ENCODE results near the gene GRIN2C. TPM values are rescaled to one million over a fixed set of nuclear protein-coding genes. Genes with fewer than 3 reads are reported as not detected.

GRIN2C gene
- total RNA-seq, 2 donors from 2014 or later = 27.6 to 34.4 TPM

DNA sequence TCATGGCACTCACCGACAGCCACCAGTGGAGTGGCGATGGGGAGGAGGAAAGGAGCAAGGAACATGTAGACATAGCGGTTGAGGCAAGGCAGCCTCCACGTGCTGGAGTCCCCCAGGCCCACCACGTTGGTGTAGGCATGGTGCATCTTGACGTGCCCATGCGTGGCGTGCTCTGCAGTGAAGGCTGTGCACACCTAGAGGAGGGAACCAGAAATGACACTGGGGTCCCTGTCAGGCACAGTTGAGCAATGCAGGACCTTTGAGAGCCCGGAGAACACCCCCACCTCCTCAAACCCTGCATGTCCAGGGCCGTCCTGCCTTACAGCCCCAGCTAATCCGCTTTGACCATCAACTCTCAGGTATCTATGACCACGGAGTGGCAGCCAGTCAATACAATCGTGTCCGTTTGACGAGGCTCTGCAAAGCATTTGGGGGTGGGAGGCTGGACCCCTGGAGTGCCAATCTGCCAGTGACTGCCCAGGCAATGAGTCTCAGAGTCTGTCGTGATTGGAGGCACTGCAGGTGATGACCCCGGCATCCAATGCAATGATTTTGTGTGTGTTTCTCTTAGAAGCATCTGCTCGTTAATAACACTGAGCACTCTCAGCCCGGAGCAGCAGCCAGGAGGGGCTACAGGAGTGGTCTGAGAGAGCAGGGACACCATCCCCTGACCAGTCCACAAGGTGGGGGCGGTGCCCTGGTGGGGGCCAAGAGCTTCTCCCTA is 23.0 kb upstream of the GRIN2C start:
- TF ChIP-seq, protein P1, sequence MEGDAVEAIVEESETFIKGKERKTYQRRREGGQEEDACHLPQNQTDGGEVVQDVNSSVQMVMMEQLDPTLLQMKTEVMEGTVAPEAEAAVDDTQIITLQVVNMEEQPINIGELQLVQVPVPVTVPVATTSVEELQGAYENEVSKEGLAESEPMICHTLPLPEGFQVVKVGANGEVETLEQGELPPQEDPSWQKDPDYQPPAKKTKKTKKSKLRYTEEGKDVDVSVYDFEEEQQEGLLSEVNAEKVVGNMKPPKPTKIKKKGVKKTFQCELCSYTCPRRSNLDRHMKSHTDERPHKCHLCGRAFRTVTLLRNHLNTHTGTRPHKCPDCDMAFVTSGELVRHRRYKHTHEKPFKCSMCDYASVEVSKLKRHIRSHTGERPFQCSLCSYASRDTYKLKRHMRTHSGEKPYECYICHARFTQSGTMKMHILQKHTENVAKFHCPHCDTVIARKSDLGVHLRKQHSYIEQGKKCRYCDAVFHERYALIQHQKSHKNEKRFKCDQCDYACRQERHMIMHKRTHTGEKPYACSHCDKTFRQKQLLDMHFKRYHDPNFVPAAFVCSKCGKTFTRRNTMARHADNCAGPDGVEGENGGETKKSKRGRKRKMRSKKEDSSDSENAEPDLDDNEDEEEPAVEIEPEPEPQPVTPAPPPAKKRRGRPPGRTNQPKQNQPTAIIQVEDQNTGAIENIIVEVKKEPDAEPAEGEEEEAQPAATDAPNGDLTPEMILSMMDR (IDR thresholded peaks at IDR 0.05) = no peak
- H3K27me3 ChIP-seq = no peaks in the 10 kb centered on the region
- DNase-seq (ENCODE audit: low spot score) = no peak

DNA sequence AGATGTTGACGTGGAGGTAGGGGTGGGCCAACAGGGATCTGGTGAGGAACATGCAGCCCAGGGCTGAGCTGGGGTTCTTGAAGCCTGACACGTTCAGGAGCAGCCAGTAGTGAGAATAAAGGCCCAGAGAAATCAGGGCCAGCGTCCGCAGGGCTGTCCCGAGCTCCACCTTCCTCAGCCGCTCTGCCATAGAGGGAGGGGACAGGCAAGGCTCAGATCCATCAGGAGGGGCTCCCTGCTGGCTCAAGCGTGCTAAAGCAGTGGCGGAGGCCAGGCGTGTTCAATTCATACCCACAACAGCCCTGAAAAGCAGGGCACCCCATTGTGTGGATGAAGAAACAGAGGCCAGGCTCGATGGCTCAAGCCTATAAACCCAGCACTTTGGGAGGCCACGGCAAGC is 21.4 kb upstream of the GRIN2C start:
- TF ChIP-seq, protein P1 (IDR thresholded peaks at IDR 0.05) = no peak
- no peaks in the 10 kb centered on the region for H3K27me3 ChIP-seq
- no peak overlapping the region for H3K4me3 ChIP-seq
- no peak for DNase-seq (ENCODE audit: low spot score)
- H3K36me3 ChIP-seq = no peaks in the 10 kb centered on the region
- peaks cover 0 to 19% of the 10 kb centered on the region in 2 donors for H3K4me1 ChIP-seq
- no peaks in the 10 kb centered on the region for H3K9me3 ChIP-seq
- H3K27ac ChIP-seq = no peak overlapping the region

More for the DNA sequence above, 23.0 kb upstream of the GRIN2C start:
- H3K4me1 ChIP-seq = peaks cover 0 to 11% of the 10 kb centered on the region in 2 donors
- no peak overlapping the region for H3K27ac ChIP-seq
- H3K4me3 ChIP-seq = no peak overlapping the region
- H3K36me3 ChIP-seq = no peaks in the 10 kb centered on the region
- H3K9me3 ChIP-seq = no peaks in the 10 kb centered on the region

DNA sequence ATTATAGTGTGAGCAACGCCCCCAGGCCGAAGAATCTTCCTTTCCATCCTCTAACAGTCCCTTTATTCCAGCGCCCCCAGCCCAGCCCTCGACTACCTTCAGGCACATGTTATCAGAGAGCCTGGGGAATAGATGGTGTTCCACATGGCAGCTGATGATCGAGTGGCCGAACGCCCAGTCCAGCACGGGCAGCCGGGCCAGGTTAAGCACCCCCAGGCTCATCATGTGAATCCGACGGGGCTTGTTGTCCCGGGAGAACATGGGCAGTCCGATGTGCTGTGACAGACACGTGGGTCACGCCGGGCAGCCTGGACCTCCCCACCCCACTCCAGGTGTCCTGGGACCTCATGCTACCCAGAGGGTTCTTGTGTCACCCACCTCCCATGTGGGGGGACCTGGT is 19.6 kb upstream of the GRIN2C start:
- H3K4me3 ChIP-seq = no peak overlapping the region
- TF ChIP-seq, protein P1 (IDR thresholded peaks at IDR 0.05) = no peak
- H3K9me3 ChIP-seq = no peaks in the 10 kb centered on the region
- no peak overlapping the region for H3K27ac ChIP-seq
- no peaks in the 10 kb centered on the region for H3K36me3 ChIP-seq
- no peaks in the 10 kb centered on the region for H3K27me3 ChIP-seq
- DNase-seq (ENCODE audit: low spot score) = no peak
- peaks cover 0 to 19% of the 10 kb centered on the region in 2 donors for H3K4me1 ChIP-seq

DNA sequence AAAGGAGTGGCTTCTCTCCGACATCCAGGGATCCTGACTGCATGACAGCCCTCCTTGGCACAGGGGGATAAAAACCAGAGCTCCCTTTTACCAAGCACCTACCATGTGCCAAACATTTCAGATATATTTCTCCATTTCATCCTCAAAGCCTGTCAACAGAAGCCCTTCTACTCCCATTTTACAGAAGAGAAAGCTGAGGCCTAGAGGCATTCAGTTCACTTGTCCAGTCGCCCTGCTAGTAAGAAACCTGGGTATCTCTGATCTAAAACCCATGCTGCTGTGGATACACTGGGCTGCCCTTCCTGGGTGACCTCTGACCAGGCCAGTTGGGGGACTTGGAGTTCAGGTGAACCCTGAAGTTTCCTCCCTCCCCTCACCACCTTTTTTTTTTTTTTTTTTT is 19.0 kb upstream of the GRIN2C start:
- H3K4me1 ChIP-seq = peaks cover 0 to 26% of the 10 kb centered on the region in 2 donors
- H3K27me3 ChIP-seq = no peaks in the 10 kb centered on the region
- TF ChIP-seq, protein P1 (IDR thresholded peaks at IDR 0.05) = no peak
- H3K27ac ChIP-seq = no peak overlapping the region
- no peaks in the 10 kb centered on the region for H3K9me3 ChIP-seq
- DNase-seq (ENCODE audit: low spot score) = no peak
- no peak overlapping the region for H3K4me3 ChIP-seq
- H3K36me3 ChIP-seq = no peaks in the 10 kb centered on the region

DNA sequence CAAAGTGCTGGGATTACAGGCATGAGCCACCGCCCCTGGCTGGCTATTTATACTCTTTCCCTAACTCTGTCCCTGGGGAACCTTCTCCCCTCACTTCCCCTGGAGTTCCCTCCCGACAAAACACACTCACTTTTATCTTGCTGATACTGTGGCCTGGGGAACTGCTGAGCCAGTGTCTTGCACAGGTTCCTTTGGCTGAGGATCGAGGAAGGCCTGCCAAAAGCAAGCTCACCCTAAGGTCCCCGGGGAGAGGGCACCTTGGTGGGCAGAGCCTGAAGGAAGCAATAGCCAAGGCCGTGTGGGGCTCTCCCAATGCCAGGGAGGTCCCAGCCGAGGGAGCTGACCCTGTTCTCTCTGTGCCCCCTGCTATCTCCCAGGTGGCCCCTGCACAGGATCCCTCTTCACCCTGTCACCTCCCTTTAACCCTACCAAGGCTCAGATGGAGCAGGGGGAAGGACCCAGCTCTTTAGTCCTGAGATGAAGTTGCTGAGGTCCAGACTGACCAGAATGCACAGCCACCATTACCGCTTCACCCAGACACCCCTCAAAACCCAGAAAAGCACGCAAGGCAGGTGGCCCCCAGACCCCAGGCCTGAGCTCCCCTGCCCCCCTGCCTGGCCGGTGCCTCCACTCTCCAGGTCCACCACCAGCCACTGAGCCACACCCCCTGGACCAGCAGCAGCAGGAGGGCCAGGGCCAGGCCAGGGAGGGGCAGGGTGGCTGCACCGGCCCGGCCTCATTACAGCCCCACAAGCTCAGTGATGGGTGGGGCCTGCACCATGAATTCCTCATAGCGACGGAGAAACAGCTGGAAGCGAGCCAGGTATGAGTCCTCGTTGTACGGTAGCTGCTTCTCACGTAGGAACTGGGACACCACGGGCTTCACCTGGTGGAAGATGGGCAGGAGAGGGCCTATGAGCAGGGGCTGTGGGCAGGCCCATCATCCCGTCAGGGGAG is 18.2 kb upstream of the GRIN2C start:
- no peak for DNase-seq (ENCODE audit: low spot score)
- no peaks in the 10 kb centered on the region for H3K9me3 ChIP-seq
- H3K36me3 ChIP-seq = no peaks in the 10 kb centered on the region
- peaks cover 0 to 27% of the 10 kb centered on the region in 2 donors for H3K4me1 ChIP-seq
- H3K27ac ChIP-seq = no peak overlapping the region
- TF ChIP-seq, protein P1 (IDR thresholded peaks at IDR 0.05) = no peak
- H3K4me3 ChIP-seq = no peak overlapping the region
- H3K27me3 ChIP-seq = no peaks in the 10 kb centered on the region

Data from right atrium auricular region (tissue), 2 donors.